Endothelial cell of hepatic sinusoid (primary cell): Measurements from ENCODE around the gene FOSB.

Experiments used
- in situ Hi-C: cut with HindIII; loops from 2 replicates; pipeline ENCODE4 v1.10.0; 2017; ENCODE audit warnings: low sequenced_read_pairs

The FOSB gene

DNA sequence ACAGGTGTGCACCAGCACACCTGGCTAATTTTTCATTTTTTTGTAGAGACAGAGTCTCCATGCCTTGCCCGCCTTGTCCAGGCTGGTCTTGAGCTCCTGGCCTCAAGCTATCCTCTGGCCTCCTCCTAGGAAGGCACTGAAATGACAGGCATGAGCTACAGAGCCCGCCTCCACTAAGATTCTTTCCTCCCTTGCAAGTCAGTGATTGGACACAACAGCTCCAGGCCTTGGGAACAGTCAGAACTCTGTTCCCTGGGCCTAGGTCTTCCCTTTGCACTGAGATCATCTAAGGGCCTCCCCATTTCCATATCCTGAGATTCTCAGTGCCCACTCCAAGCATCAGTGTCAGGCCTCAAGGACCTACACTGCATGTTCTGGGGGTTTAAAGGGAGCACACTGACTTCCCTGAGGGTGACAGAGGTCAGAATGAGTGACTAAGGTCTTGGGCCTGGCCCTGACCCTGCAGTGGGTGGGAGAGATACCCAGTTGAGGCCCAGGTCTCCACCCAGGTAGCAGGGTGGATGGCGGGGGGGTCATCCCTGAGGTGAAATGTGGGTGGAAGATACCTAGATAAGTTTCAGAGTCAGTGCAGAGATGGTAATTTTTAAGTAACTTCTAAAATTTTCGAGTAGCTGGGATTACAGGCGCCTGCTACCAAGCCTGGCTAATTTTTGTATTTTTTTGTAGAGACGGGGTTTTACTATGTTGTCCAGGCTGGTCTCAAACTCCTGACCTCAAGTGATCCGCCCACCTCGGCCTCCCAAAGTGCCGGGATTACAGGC is 26.7 kb upstream of the FOSB start:
- in situ Hi-C loops, result loop anchor here (5.0 kb wide), 1 partner anchor 36 kb away; no protein-coding TSS in a partner anchor

DNA sequence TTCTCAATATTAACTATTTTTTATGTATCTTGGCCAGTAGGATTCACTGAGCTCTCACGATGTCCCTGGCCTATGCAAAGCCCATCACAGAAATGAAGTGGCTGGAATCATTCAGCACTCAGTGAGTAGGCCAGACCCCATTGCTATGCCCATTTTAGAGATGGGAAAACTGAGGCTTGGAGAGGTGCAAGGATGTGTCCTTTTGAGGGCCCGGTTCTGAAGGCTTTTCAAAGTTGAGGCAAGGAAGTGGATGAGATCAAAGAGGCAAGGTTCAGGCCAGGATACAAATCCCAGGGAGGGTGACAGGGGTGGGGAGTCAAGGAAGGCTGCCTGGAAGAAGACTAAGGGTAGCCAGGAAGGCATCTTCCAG is 25.4 kb upstream of the FOSB start:
- in situ Hi-C loops, result loop anchor here (5.0 kb wide), 1 partner anchor 35 kb away; no protein-coding TSS in a partner anchor

DNA sequence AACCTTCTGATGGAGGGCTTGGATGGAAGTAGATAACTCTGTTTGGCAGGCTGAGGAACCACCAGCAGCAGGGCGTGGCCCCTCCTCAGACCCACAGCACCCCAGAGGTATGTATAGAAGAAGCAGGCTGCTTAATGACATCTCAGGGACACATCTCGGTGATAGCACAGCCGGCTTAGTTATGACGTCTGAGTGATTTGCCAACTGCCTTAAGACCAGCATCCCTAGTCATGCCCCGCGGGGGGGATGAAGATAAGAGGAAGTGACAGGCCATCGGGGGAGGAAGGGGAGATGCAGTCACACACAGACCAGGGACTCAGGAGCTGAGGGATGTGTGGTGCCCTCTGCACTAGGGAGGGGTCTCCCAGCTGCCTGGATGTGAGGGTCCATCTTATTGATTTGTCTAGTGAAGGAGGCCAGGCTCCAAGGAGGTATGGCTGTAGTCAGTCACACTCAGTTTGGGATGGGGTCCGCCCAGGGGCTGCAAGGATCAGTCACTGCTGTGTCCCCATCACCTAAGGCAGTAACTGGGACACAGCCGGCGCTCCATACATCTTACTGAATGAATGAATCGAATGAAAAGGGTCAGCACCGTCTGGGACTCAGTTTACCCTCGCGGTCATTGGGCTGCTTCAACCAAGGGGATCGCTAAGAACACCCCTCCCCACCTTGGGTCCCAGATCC is 24.9 kb upstream of the FOSB start:
- in situ Hi-C loops, result loop anchor here (5.0 kb wide), 1 partner anchor 34 kb away; no protein-coding TSS in a partner anchor

DNA sequence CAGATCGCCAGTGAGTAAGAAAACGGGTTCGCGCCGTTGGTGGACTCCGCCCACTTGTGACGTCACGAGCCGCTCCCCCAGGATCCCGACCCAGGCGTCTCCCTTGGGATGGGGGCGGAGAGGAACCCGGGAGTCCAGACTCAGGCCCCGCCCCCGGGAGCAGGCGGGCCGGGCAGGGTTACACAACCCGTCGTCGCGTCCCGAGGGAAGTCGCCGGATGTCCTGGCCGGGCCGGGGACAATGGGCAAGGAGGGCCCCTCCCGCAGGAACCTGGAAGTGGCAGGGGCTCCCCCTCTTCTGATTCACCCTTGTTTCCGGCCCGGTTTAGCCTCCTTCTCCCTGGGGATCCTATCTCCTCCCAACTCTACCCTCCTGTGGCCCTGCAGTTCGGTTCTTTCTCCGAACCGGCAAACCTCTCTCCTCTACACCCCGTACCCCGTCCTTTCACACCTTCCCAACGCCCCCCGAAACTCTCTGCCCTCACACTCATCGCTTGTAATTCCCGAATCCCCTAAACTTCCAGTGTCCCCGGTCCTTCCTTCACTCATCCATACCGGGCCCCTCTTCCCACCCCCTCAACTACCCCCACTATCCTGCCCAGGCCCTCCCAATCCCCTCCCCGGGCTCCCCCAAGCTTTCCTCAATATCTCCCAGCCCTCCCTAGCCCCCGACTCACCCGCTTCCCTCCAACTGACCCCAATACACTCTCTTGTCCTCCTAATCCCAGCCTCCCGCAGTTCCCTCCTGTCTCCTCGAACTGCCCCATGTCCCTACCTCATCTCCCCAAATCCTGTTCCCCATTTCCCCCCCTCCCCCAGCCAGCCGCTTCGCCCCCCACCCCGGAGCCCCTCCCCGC is 24.1 kb upstream of the FOSB start:
- in situ Hi-C loops, result loop anchor here (5.0 kb wide), 1 partner anchor 34 kb away; no protein-coding TSS in a partner anchor

DNA sequence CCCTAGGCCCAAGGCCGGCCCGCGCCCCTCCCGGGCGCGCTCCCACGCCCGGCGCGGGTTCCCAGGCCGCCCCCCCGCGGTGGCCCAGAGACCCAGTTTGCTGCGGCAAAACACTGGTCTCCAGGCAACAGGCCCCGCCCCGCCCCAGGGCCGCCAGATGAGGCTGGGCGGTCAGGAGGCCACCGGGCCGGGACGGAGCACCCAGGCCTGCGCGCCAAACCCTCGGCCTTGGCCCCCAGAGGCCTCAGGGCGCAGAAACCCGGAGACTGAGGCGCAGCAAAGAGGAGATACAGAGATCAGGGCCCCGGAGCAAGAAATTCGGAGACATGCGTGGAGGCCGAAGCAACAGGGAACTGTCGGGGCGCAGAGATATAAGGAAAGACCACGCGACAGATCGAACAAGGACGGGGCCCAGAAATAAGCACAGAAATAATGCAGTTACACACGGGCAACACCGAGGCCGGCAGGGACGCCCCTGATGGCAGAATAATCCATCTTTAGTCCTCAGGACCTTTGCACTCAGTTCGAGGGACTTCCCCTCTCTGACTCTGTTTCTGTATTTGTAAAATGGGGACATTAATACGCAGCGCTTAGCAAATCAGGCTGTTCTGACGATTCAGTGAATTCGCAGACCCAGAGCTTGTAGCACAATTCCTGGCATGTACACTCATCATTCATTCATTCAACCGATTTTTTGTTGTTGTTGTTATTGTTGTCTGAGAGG is 23.3 kb upstream of the FOSB start:
- in situ Hi-C loops, result loop anchor here (5.0 kb wide), 1 partner anchor 33 kb away; no protein-coding TSS in a partner anchor

DNA sequence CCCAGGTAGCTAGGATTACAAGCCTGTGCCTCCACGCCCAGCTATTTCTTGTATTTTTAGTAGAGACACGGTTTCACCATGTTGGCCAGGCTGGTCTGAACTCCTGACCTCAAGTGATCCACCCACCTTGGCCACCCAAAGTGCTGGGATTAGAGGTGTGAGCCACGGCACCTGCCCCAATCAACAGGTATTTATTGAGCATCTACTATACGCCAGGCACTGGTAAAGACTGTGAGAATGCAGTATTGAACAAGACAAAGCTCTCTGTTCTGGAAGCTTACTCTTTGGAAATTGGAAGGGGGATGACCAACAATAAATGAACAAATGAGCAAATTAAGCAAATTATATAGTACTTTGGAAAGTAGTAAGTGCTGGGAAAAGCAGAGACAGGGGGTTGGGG is 22.7 kb upstream of the FOSB start:
- in situ Hi-C loops, result no loop called here

DNA sequence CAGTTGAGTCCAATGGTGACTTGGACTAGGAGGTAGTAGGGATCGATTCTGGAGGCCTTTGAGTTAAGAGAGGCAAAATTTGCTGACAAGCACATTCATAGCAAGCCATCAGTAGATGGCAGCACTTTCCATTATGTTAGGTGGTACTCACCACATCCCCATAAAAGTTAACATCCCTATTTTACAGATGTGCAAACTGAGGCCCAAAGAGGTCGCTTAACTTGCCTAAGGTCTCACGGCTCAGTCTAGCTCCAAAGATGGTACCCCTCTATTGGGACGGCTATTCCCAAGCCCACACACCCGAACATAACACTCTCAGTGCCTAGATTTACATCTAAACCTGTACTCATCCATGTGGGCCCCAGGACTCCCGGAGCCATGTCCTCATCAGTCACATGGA is 21.5 kb upstream of the FOSB start:
- in situ Hi-C loops, result no loop called here

DNA sequence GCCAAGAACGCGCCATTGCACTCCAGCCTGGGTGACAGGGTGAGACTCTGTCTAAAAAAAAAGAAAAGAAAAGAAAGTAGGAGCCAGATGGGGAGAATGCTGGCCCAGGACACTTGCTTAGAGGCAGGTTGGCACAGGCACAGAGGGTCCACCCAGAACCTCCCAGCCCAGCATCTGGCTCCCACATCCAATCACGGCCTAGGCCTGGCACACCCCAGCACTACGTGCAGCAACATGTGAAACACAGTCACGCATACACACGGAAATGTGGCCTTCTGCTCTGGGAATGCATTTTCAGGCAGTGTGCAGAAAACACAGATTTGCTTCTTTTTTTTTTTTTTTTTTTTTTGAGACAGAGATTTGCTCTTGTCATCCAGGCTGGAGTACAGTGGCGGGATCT is 20.9 kb upstream of the FOSB start:
- in situ Hi-C loops, result no loop called here

DNA sequence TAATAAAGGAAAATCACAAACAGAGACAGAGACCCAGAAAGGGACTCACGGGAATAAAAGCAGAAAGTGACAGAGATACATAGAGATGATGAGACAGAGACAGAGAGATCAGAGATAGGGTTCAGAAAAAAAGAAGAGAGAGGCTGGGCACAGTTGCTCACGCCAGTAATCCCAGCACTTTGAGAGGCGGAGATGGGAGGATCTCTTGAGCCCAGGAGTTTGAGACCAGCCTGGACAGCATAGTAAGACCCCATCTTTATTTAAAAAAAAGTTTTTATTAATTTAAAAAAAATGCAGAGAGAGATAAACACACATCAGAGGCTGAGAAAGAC is 19.4 kb upstream of the FOSB start:
- in situ Hi-C loops, result no loop called here

DNA sequence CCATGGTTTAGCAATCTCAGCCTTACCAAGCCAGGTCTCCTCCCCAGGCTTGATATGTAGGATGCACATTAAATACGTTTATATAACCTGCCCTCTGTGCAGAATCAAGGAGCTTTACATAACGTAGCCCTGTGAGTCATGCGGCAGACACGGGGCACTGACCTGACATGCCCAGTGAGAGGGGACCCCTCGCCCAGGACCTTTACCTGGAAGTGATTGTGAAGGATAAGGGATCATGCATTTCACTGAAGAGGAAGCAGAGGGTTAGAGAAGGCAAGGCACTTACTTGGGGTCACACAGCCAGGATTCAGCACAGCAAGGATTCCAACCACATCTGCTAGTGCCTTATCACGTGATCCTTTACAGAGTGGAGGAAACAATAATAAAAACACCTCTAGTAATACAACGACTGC is 18.9 kb upstream of the FOSB start:
- in situ Hi-C loops, result no loop called here

DNA sequence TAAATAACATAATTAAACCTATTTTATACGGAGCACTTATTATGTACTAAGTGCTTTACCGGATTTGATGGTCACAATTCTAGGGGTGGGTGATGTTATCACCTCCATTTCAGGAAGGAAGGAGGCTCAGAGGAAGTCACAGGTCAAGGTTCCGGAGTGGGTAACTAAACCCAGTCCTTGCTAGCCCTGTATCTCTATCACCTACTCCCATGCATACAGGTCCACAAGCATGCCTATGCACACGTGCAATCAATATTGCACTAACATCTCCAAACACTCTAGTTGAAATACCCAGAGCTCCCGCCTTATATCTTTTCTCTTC is 17.8 kb upstream of the FOSB start:
- in situ Hi-C loops, result no loop called here

DNA sequence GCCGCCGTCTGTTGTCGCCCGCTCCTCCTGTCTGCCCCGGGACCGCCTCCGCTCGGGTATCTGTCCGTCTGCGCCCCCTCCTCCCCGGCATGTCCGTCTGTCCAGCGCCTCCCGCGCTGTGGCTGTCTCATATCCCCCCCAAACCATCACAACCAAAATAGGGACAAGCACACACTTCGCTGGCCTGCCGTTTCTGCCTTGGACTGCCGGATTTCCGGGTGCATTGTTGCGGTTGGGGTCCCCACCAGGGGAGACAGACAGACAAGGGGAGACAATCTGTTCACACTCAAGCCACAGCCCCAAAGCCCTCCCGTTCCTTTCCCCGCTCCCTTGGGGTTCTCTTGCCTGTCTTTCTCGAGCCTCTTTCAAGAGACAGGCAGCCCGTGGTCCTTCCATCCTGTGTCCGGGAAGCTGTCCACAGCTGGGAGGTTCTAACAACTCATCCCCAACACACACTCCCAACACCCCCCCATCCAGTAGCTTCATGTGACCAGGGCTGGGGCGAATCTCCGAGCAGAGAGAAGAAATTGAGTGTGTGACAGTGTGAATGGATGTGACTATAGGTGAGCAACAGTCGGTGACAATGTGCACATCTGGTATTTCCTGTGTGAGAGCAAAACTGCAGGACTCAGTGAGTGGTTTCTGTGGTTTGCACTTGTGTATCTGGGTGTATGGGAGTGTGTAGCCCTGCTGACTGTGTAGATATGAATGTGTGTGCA is 16.5 kb upstream of the FOSB start:
- in situ Hi-C loops, result no loop called here

DNA sequence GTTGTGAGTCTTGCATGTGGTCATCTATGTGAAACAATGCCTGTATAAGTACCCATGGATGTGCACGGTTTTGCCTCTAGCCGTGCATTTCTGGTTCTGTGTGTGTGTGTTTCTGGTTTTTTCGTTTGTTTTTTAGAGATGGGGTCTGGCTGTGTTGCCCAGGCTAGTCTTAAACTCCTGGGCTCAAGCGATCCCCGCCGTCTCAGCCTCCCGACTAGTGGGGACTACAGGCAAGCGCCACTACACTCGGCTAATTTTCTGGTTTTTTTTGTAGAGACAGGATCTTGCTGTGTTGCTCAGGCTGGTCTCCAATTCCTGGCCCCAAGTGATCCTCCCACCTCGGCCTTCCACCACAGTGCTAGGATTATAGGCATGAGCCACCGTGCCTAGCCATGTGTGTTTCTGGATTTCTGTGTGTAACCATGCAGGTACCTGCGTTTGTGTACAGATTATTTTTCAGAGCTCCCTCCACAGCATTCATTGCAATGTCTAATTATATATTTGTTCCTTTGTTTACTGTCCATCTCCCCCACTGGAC is 15.9 kb upstream of the FOSB start:
- in situ Hi-C loops, result no loop called here

DNA sequence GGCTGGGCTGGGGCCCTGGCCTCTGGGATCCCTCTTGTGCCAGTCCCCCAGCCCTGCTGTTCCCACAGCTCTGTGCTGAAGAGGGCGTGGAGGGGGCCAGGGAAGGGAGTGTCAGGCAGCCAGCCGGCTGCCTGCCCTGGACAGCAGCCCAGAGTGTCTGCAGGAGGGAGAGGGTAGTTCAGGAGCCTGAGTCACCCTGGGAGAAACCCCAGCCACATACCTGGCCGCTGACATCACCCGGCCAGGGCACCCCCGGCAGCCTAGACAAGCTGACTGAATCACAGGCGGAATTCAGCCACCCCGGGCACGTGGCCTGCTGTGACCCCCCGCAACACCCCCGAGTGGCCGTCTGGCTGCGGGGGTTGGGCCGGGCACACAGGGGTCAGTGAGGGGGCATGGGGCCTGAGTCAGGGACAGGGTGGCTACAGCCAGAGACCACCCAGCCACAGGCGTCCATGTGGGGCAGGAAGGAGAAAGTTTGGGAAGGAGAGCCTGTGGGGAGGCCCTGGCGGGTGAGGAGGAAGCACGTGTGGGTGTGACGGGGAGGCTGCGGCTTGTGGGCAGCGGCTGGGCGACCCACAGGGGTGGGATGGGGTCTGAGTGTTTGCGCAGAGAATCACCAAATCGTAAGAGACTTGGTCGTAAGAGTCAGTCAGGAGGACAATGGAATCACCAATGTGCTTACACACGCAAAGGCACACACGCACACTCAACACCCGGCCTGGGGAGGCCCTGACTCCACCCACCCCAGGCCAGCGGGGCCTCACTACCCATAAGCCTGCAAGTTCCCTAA is 11.9 kb upstream of the FOSB start:
- in situ Hi-C loops, result no loop called here

DNA sequence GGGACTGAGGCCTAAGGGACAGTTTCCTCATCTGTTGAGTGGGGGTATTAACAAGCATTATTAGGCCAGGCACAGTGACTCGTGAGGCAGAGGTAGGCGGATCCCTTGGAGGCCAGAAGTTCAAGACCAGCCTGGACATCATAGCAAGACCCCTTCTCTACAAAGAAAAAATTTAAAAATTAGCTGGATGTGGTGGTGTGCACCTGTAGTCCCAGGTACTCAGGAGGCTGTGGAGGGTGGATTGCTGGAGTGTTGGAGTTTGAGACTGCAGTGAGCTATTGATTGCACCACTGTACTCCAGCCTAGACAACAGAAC is 11.3 kb upstream of the FOSB start:
- in situ Hi-C loops, result no loop called here

DNA sequence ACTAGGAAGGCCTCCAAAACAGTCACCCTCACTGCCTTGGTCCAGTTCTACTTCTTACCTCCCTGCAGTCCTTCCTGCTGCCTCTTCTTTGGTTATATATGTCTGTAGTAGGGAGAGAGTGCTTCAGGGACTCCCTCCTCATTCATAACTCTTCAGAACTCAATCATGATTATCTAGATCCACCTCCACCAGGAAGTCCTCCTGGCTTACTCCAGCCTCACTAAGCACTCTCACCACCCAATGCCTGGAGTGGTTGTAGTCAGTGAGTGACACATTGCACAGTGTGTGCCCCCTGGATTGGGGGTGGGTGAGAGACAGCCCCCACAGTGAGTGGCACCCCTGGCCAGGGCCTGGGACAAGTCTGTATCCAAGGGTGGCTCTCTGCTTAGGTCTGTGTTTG is 10.0 kb upstream of the FOSB start:
- in situ Hi-C loops, result no loop called here

DNA sequence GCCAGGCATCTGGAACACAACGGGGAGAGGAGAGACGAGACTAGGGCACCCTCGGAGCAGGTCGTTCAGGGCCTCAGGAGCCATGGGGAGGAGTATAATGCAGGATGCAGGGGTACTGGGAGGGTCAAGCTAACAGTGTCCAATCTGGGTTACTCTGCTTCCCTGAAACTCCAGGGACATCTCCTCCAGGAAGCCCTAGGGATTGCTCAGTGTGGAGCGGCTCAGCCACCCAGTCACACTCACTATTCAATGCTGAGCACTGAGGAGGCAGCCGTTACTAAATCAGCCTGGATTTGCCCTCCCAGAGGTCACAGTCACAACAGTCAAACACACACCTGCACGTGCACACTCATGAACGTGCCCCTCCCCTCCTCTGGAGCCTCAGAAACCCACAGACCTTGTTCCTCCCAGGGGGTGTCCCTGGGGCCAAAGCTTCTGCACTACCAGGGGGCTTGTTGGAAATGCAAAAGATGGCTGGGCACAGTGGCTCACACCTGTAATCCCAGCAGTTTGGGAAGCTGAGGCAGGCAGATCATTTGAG is 6.9 kb upstream of the FOSB start:
- in situ Hi-C loops, result no loop called here

DNA sequence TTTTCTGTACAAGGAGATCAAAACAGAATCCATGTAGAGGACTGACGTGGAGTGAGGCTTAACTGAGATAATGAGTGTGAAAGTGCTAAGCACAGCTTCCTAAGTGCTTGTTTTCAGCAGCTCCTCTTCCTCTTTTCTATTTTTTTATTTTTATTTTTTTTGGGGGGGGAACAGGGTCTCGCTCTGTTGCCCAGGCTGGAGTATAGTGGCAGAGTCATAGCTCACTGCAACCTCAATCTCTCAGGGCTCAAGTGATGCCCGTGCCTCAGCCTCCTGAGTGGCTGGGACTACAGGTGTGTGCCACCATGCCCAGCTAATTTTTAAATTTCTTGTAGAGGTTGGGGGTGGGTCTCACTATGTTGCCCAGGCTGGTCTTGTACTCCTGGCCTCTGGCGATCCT is 5.6 kb upstream of the FOSB start:
- in situ Hi-C loops, result no loop called here

DNA sequence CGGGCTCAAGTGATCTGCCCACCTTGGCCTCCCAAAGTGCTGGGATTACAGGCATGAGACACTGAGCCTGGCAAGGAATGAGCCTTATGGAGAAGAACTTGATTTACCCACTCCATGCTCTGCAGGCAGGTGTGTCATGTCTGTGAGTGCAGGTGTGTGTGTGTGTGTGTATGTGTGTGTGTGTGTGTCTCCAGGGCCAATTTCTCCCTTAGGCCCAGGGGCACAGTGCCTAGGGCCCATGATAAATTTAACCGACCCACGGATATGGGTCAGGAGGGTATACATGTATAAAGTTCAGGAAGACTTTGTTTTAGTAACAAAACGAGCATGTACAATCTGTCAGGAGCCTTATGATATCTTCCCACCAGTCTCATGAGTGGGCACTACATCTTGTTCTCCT is 4.6 kb upstream of the FOSB start:
- in situ Hi-C loops, result no loop called here
